CD14-positive monocyte (primary cell): Measurements from ENCODE around the gene ITPK1. TPM values are rescaled to one million over a fixed set of nuclear protein-coding genes. Genes with fewer than 3 reads are reported as not detected.

Experiments
- DNase-seq, 3 donors: peaks; one replicate each; pipeline ENCODE4 v3.0.0-alpha.2; 2011 to 2022
- H2AFZ ChIP-seq: 2 replicates; pipeline ENCODE4 v1.6.0; 2012; ENCODE audit warnings: mild to moderate bottlenecking, low read depth, low read length, inconsistent platforms; ENCODE audit not compliant: insufficient read depth, poor library complexity, severe bottlenecking
- H3K27ac ChIP-seq, 2 donors: 1 replicate in 1 of 2; 2 replicates in 1 of 2; pipeline ENCODE4 v1.5.1; 2012 to 2013; ENCODE audit warnings: low read length in 2 of 2, control low read depth in 1 of 2, inconsistent platforms in 1 of 2, low read depth in 1 of 2, mild to moderate bottlenecking in 1 of 2
- H3K27me3 ChIP-seq, 2 donors: one replicate each; pipeline versions ENCODE4 v1.6.0 to v1.6.1; 2011 to 2013; ENCODE audit warnings: low read length in 2 of 2; ENCODE audit not compliant: control insufficient read depth in 2 of 2, insufficient read depth in 2 of 2
- H3K36me3 ChIP-seq, 2 donors: replicated peaks in 1 of 2; 1 replicate in 1 of 2; 2 replicates in 1 of 2; pipeline versions ENCODE4 v1.5.1 to v1.6.1; 2012 to 2013; ENCODE audit warnings: low read length in 2 of 2, control low read depth in 1 of 2, inconsistent platforms in 1 of 2, mild to moderate bottlenecking in 1 of 2; ENCODE audit not compliant: insufficient read depth in 2 of 2, control insufficient read depth in 1 of 2
- H3K4me1 ChIP-seq, 2 donors: 1 replicate in 1 of 2; 2 replicates in 1 of 2; pipeline versions ENCODE4 v1.5.1 to v1.6.1; 2012 to 2013; ENCODE audit warnings: low read length in 2 of 2, control low read depth in 1 of 2, inconsistent platforms in 1 of 2, mild to moderate bottlenecking in 1 of 2, moderate library complexity in 1 of 2; ENCODE audit not compliant: insufficient read depth in 2 of 2, control insufficient read depth in 1 of 2
- H3K4me2 ChIP-seq: replicated peaks from 2 replicates; pipeline ENCODE3; 2012; ENCODE audit warnings: low read length, moderate library complexity, mild to moderate bottlenecking; ENCODE audit not compliant: poor library complexity, severe bottlenecking; ENCODE audit errors: extremely low read depth
- H3K4me3 ChIP-seq, 3 experiments: fragments of 200-600 bp in 1 of 3; sonication (generic) in 1 of 3; replicated peaks in 1 of 3; 1 replicate in 2 of 3; 2 replicates in 1 of 3; pipeline ENCODE4 v1.5.1; 2011 to 2013; ENCODE audit warnings: low read length in 3 of 3, mild to moderate bottlenecking in 3 of 3, control low read depth in 2 of 3, low read depth in 2 of 3, inconsistent platforms in 1 of 3, moderate library complexity in 1 of 3
- H3K79me2 ChIP-seq: 2 replicates; pipeline ENCODE4 v1.6.0; 2012; ENCODE audit warnings: mild to moderate bottlenecking, control low read depth, inconsistent platforms, low read length, moderate library complexity; ENCODE audit not compliant: insufficient read depth
- H3K9ac ChIP-seq: 2 replicates; pipeline ENCODE4 v1.6.0; 2017; ENCODE audit warnings: low read length, mild to moderate bottlenecking; ENCODE audit not compliant: insufficient read depth, poor library complexity, severe bottlenecking
- H3K9me3 ChIP-seq, 2 donors: replicated peaks in 1 of 2; 1 replicate in 1 of 2; 2 replicates in 1 of 2; pipeline versions ENCODE4 v1.5.1 to v1.6.1; 2012 to 2013; ENCODE audit warnings: low read length in 2 of 2, control low read depth in 1 of 2; ENCODE audit not compliant: control insufficient read depth in 1 of 2, insufficient read depth in 1 of 2
- H4K20me1 ChIP-seq: 2 replicates; pipeline ENCODE4 v1.6.0; 2012; ENCODE audit warnings: mild to moderate bottlenecking, low read length, control low read depth, moderate library complexity; ENCODE audit not compliant: insufficient read depth
- H3K27ac Mint-ChIP-seq, 7 donors: one replicate each; pipeline ENCODE4 v1.8.0; 2020; ENCODE audit warnings: mild to moderate bottlenecking in 7 of 7, mixed read lengths in 7 of 7, moderate library complexity in 6 of 7, inconsistent platforms in 2 of 7
- H3K27me3 Mint-ChIP-seq, 3 donors: one replicate each; pipeline ENCODE4 v1.8.0; 2021 to 2022; ENCODE audit warnings: low read depth in 3 of 3, mild to moderate bottlenecking in 3 of 3, mixed read lengths in 3 of 3, moderate library complexity in 3 of 3, inconsistent platforms in 1 of 3
- H3K36me3 Mint-ChIP-seq, 2 donors: one replicate each; pipeline ENCODE4 v1.8.0; 2020; ENCODE audit warnings: mixed read lengths in 2 of 2, inconsistent platforms in 1 of 2, mild to moderate bottlenecking in 1 of 2
- H3K4me1 Mint-ChIP-seq: one replicate; pipeline ENCODE4 v1.8.0; 2020; ENCODE audit warnings: mild to moderate bottlenecking, mixed read lengths
- H3K4me3 Mint-ChIP-seq, 2 donors: one replicate each; pipeline ENCODE4 v1.8.0; 2020; ENCODE audit warnings: mild to moderate bottlenecking in 2 of 2, mixed read lengths in 2 of 2, moderate library complexity in 1 of 2
- H3K9me3 Mint-ChIP-seq, 7 donors: one replicate each; pipeline ENCODE4 v1.8.0; 2020 to 2022; ENCODE audit warnings: mixed read lengths in 7 of 7, mild to moderate bottlenecking in 6 of 7, moderate library complexity in 6 of 7, inconsistent platforms in 2 of 7
- CTCF ChIP-seq: fragments of 200-600 bp; IDR thresholded peaks from one replicate; pipeline ENCODE4 v1.8.0; 2022; ENCODE audit warnings: antibody characterized with exemption, mild to moderate bottlenecking
- WGBS: methylation state at CpG from one replicate; pipeline ENCODE4 v1.1.5; 2013; ENCODE audit warnings: missing lambda C conversion rate; ENCODE audit not compliant: insufficient coverage; 5-methylcytosine and 5-hydroxymethylcytosine counted together
- intact Hi-C, 2 donors: fragments of 100-400 bp; cut with micrococcal nuclease; formaldehyde crosslinking; loops; one replicate each; pipeline versions ENCODE4 v1.15.0 to v1.15.1; 2023
- polyA plus RNA-seq, 3 donors: library from polyadenylated mRNA; depleted of rRNA in 1 of 3; unstranded in 2 of 3; stranded (reverse) in 1 of 3; fragments of 300-500 nt in 2 of 3; fragments of >200 nt in 1 of 3; fragmentation: Illumina TruSeq in 2 of 3; gene quantifications; 1 replicate in 2 of 3; 2 replicates in 1 of 3; pipeline ENCODE4 v1.2.3, GENCODE V29; 2012 to 2021

ITPK1 gene
- polyA plus RNA-seq, 3 donors, result 57.1 to 144 (median 63.0) TPM

DNA sequence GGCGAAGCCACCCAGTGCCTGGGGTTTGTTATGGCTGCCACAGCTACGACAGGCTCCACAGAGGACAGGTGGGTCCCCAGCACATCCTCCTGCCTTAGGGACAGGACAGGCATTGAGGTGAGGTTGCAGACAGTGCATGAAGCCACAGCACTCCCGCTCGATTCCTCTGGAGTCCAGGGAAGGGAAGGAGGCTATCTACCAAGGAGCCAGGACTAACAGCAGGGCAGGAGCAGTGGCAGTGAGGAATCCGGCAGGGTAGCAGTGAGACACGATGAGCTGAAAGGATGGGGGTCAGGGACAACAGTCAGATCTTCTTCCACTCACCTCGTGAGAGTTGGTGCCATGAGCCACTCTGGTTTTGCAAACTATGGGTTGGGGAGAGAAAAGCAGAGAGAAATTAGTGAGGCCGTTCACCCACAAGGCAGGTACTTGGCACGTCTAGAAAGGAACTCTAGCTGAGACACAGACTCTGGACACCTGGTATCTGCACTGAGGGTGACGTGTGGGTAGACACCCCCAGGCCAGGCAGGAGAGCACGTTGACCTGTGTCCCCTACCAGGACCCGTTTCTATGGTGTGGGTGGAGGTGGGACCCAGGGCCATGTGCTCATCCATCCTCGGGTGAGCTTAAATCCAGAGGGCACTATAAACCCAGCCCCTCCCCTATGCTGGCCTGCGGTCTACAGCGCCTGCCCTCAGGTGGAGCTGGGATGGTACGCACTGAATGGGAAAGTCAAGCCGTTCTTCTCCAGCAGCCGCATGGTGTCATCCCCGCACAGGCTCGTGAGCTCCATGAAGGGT, 153.5 kb downstream of the ITPK1 start:
- peaks cover 0 to 1% (median 1%) of the 10 kb centered on the region in 3 donors for H3K27me3 Mint-ChIP-seq
- peak overlapping the region in 1 of 2 donors; percentile 1 for H3K27ac ChIP-seq
- peaks cover 60 to 69% of the 10 kb centered on the region in 2 donors for H3K36me3 ChIP-seq
- H3K4me2 ChIP-seq, result no peak overlapping the region
- H3K27me3 ChIP-seq, result no peaks in the 10 kb centered on the region
- peaks cover 0 to 3% (median 0%) of the 10 kb centered on the region in 7 donors for H3K9me3 Mint-ChIP-seq
- no peak for TF ChIP-seq CTCF
- no peak overlapping the region for H3K9ac ChIP-seq
- peak overlapping the region in 2 of 7 donors; percentile 18 to 31 for H3K27ac Mint-ChIP-seq
- WGBS, result 99% methylated on average over 17 of the region's 20 CpGs
- H4K20me1 ChIP-seq, result peaks cover 93% of the 10 kb centered on the region
- DNase-seq, result no peak
- no peak overlapping the region for H3K4me3 ChIP-seq
- H3K36me3 Mint-ChIP-seq, result peaks cover 62 to 70% of the 10 kb centered on the region in 2 donors
- intact Hi-C loops, result no loop called here
- peaks cover 8% of the 10 kb centered on the region for H3K4me1 Mint-ChIP-seq
- H2AFZ ChIP-seq, result no peak overlapping the region
- H3K79me2 ChIP-seq, result peaks cover 50% of the 10 kb centered on the region
- peaks cover 0 to 2% of the 10 kb centered on the region in 2 donors for H3K4me1 ChIP-seq
- H3K4me3 Mint-ChIP-seq, result no peak overlapping the region
- no peaks in the 10 kb centered on the region for H3K9me3 ChIP-seq

GRCh38 chr14:92961567-92961855, 154.2 kb downstream of the ITPK1 start:
- H3K27me3 Mint-ChIP-seq, result peaks cover 0 to 1% (median 1%) of the 10 kb centered on the region in 3 donors
- H3K4me2 ChIP-seq, result no peak overlapping the region
- no peak overlapping the region for H3K27ac ChIP-seq
- WGBS, result 100% methylated on average over 5 of the region's 7 CpGs
- H3K4me1 ChIP-seq, result peaks cover 0 to 2% of the 10 kb centered on the region in 2 donors
- intact Hi-C loops, result no loop called here
- peak overlapping the region in 2 of 7 donors; percentile 25 to 56 for H3K27ac Mint-ChIP-seq
- no peaks in the 10 kb centered on the region for H3K27me3 ChIP-seq
- peaks cover 0 to 3% (median 0%) of the 10 kb centered on the region in 7 donors for H3K9me3 Mint-ChIP-seq
- peaks cover 92% of the 10 kb centered on the region for H4K20me1 ChIP-seq
- H3K4me3 ChIP-seq, result no peak overlapping the region
- peaks cover 68 to 76% of the 10 kb centered on the region in 2 donors for H3K36me3 ChIP-seq
- no peak overlapping the region for H3K9ac ChIP-seq
- no peaks in the 10 kb centered on the region for H3K9me3 ChIP-seq
- peaks cover 8% of the 10 kb centered on the region for H3K4me1 Mint-ChIP-seq
- peaks cover 68 to 75% of the 10 kb centered on the region in 2 donors for H3K36me3 Mint-ChIP-seq
- H3K4me3 Mint-ChIP-seq, result no peak overlapping the region
- peaks cover 43% of the 10 kb centered on the region for H3K79me2 ChIP-seq
- H2AFZ ChIP-seq, result no peak overlapping the region
- TF ChIP-seq CTCF, result no peak
- DNase-seq, result no peak
